Small intestine (tissue), 7 donors: ENCODE results near the gene TRHDE. TPM values are rescaled to one million over a fixed set of nuclear protein-coding genes. Genes with fewer than 3 reads are reported as not detected.
A peak's percentile ranks its signal among the peaks of the same experiment; 100 is the strongest.

Experiments
- DNase-seq, 2 donors: peaks; one replicate each; pipeline versions ENCODE4 v3.0.0 to v3.0.0-alpha.2; 2013
- FAIRE-seq: peaks from 2 replicates; lab custom pipeline; 2012; peaks lifted over from hg19 to GRCh38; lab: Jason Lieb, UNC
- H3K27ac ChIP-seq, 3 donors: one replicate each; pipeline ENCODE4 v1.5.1; 2013; ENCODE audit warnings: low read length in 2 of 3, mild to moderate bottlenecking in 2 of 3, control low read depth in 1 of 3, inconsistent platforms in 1 of 3, low read depth in 1 of 3, moderate library complexity in 1 of 3
- H3K27me3 ChIP-seq, 3 donors: one replicate each; pipeline ENCODE4 v1.6.1; 2013; ENCODE audit warnings: low read length in 3 of 3, inconsistent platforms in 1 of 3; ENCODE audit not compliant: control insufficient read depth in 3 of 3, insufficient read depth in 3 of 3
- H3K36me3 ChIP-seq, 3 donors: one replicate each; pipeline ENCODE4 v1.6.1; 2013; ENCODE audit warnings: low read length in 3 of 3, inconsistent platforms in 1 of 3, low read depth in 1 of 3, mild to moderate bottlenecking in 1 of 3, moderate library complexity in 1 of 3; ENCODE audit not compliant: control insufficient read depth in 3 of 3, insufficient read depth in 2 of 3
- H3K4me1 ChIP-seq, 3 donors: one replicate each; pipeline ENCODE4 v1.6.1; 2013; ENCODE audit warnings: low read length in 2 of 3, inconsistent platforms in 1 of 3, low read depth in 1 of 3, mild to moderate bottlenecking in 1 of 3, moderate library complexity in 1 of 3; ENCODE audit not compliant: control insufficient read depth in 3 of 3, insufficient read depth in 2 of 3
- H3K4me3 ChIP-seq, 3 donors: one replicate each; pipeline ENCODE4 v1.5.1; 2013; ENCODE audit warnings: low read length in 3 of 3, control low read depth in 1 of 3, inconsistent platforms in 1 of 3, low read depth in 1 of 3, mild to moderate bottlenecking in 1 of 3, moderate library complexity in 1 of 3
- H3K9me3 ChIP-seq, 2 donors: one replicate each; pipeline ENCODE4 v1.6.1; 2013; ENCODE audit warnings: low read depth in 1 of 2, low read length in 1 of 2; ENCODE audit not compliant: control insufficient read depth in 2 of 2, insufficient read depth in 1 of 2
- WGBS, 3 donors: extraction: QIAGEN DNeasy Blood & Tissue Kit; methylation state at CpG; one replicate each; pipeline ENCODE4 v1.1.7; 2013; 5-methylcytosine and 5-hydroxymethylcytosine counted together
- polyA plus RNA-seq, 4 donors: library from polyadenylated mRNA; stranded (reverse) in 3 of 4; unstranded in 1 of 4; fragments of 200-250 nt in 3 of 4; fragments of 120-200 nt in 1 of 4; gene quantifications; one replicate each; pipeline versions ENCODE4 v1.2.1 to v1.2.3, GENCODE V29; 2013
- donor health status: healthy with polysubstance abuse.
- donor health status: control.
- donor health status: control.
- donor health status: Bipolar disorder and iron deficiency.
- donor health status: healthy.

The TRHDE gene
- polyA plus RNA-seq, 4 donors = 0.98 to 14.6 (median 1.8) TPM

- Histone ChIP-seq H3K27ac (no peak overlapping the region), H3K27me3 (no peaks in the 10 kb centered on the region), H3K36me3 (no peaks in the 10 kb centered on the region), H3K4me3 (no peak overlapping the region), H3K9me3 (no peaks in the 10 kb centered on the region), H3K4me1 (no peaks in the 10 kb centered on the region)
- DNase-seq = no peak
- WGBS, 3 donors = 76 to 89% (median 81%) methylated on average over 8 of the region's 8 CpGs
- FAIRE-seq = no peak
Observed at GRCh38 chr12:72337946-72338345, 65.8 kb downstream of the TRHDE start.

GRCh38 chr12:72338437-72338836, 66.3 kb downstream of the TRHDE start:
- WGBS, 3 donors = 31 to 50% (median 39%) methylated on average over 4 of the region's 4 CpGs
- Histone ChIP-seq H3K9me3 (no peaks in the 10 kb centered on the region), H3K27ac (no peak overlapping the region), H3K4me1 (no peaks in the 10 kb centered on the region), H3K27me3 (no peaks in the 10 kb centered on the region), H3K36me3 (no peaks in the 10 kb centered on the region), H3K4me3 (no peak overlapping the region)
- DNase-seq = peak in 1 of 2 donors; percentile 32
- FAIRE-seq = no peak

GRCh38 chr12:72346363-72346944, 74.3 kb downstream of the TRHDE start:
- Histone ChIP-seq H3K27me3 (no peaks in the 10 kb centered on the region), H3K4me3 (no peak overlapping the region), H3K27ac (no peak overlapping the region), H3K9me3 (no peaks in the 10 kb centered on the region), H3K4me1 (no peaks in the 10 kb centered on the region), H3K36me3 (no peaks in the 10 kb centered on the region)
- no peak for FAIRE-seq
- WGBS, 3 donors = 23 to 30% (median 25%) methylated on average over 5 of the region's 5 CpGs
- DNase-seq = peak; percentile 80 to 87

GRCh38 chr12:72349491-72349890, 77.3 kb downstream of the TRHDE start:
- no peaks in the 10 kb centered on the region for H3K36me3 ChIP-seq
- no peak for FAIRE-seq
- H3K27ac ChIP-seq = no peak overlapping the region
- no peaks in the 10 kb centered on the region for H3K9me3 ChIP-seq
- H3K4me1 ChIP-seq = no peaks in the 10 kb centered on the region
- no peak for DNase-seq
- H3K27me3 ChIP-seq = no peaks in the 10 kb centered on the region
- H3K4me3 ChIP-seq = no peak overlapping the region
- 57 to 70% (median 63%) methylated on average over 3 of the region's 3 CpGs for WGBS, 3 donors

- FAIRE-seq (no peak), DNase-seq (no peak)
- no peak overlapping the region for H3K4me3 ChIP-seq
- no peak overlapping the region for H3K27ac ChIP-seq
- 58 to 77% (median 75%) methylated on average over 3 of the region's 3 CpGs for WGBS, 3 donors
- H3K36me3 ChIP-seq = no peaks in the 10 kb centered on the region
- H3K9me3 ChIP-seq = no peaks in the 10 kb centered on the region
- H3K27me3 ChIP-seq = no peaks in the 10 kb centered on the region
- H3K4me1 ChIP-seq = no peaks in the 10 kb centered on the region
Observed at GRCh38 chr12:72359416-72359815, 87.2 kb downstream of the TRHDE start.

- FAIRE-seq (no peak), DNase-seq (no peak)
- no peak overlapping the region for H3K27ac ChIP-seq
- no peaks in the 10 kb centered on the region for H3K27me3 ChIP-seq
- no peaks in the 10 kb centered on the region for H3K9me3 ChIP-seq
- peaks cover 0 to 10% (median 2%) of the 10 kb centered on the region in 3 donors for H3K4me1 ChIP-seq
- no peaks in the 10 kb centered on the region for H3K36me3 ChIP-seq
- H3K4me3 ChIP-seq = no peak overlapping the region
Observed at GRCh38 chr12:72365151-72365550, 93.0 kb downstream of the TRHDE start.

- no peak for DNase-seq
- Histone ChIP-seq H3K4me3 (no peak overlapping the region), H3K27me3 (no peaks in the 10 kb centered on the region), H3K4me1 (peaks cover 0 to 13% (median 2%) of the 10 kb centered on the region in 3 donors), H3K36me3 (no peaks in the 10 kb centered on the region), H3K9me3 (no peaks in the 10 kb centered on the region), H3K27ac (no peak overlapping the region)
- no peak for FAIRE-seq
- 71 to 77% (median 73%) methylated on average over 3 of the region's 3 CpGs for WGBS, 3 donors
Observed at GRCh38 chr12:72366255-72366654, 94.1 kb downstream of the TRHDE start.

GRCh38 chr12:72368298-72368697, 96.1 kb downstream of the TRHDE start:
- peak; percentile 6 to 30 for DNase-seq
- no peak for FAIRE-seq
- Histone ChIP-seq H3K36me3 (no peaks in the 10 kb centered on the region), H3K27me3 (no peaks in the 10 kb centered on the region), H3K9me3 (no peaks in the 10 kb centered on the region), H3K4me1 (peaks cover 0 to 13% (median 2%) of the 10 kb centered on the region in 3 donors), H3K27ac (peak overlapping the region in 1 of 3 donors; percentile 35), H3K4me3 (no peak overlapping the region)
- WGBS, 3 donors = 23 to 54% (median 32%) methylated on average over 1 of the region's 1 CpG
